HG02943 (cell line): ENCODE results near the gene SNX12.
"Not testable (repeated sequence)": the region's sequence is repeated elsewhere in the genome, so short reads cannot be mapped to it uniquely, and the experiment has no call there.

Experiments
- ATAC-seq: cut with Tn5 transposase; IDR thresholded peaks from one replicate; pipeline ENCODE4 v1.9.1; 2021; ENCODE audit warnings: mild to moderate bottlenecking, low read depth, moderate library complexity; ENCODE audit not compliant: unreplicated experiment

Gene SNX12

GRCh38 chrX:71095033-71095432, 26.9 kb upstream of the SNX12 start:
- ATAC-seq, result no peak

- no peak for ATAC-seq
Measured at GRCh38 chrX:71091263-71091662, 23.1 kb upstream of the SNX12 start.

DNA sequence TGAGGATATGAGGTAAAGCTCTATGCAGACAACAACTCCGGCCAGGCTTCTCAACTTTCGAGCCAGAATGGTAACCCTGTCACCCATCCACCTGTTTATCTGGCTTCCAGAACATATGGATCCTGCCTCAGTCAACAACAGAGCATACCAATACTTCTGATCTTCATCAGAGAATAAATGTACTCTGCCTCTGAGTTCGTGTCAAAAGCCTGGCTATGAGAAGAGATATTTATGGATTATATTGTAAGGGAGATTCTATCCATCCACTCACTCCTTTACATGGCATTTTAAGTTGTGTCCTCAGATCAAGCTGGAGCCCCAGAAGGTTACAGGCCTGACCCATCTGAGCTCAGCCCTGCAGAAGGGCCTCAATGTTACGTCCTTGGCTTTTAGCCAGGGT, 17.8 kb upstream of the SNX12 start:
- no peak for ATAC-seq

DNA sequence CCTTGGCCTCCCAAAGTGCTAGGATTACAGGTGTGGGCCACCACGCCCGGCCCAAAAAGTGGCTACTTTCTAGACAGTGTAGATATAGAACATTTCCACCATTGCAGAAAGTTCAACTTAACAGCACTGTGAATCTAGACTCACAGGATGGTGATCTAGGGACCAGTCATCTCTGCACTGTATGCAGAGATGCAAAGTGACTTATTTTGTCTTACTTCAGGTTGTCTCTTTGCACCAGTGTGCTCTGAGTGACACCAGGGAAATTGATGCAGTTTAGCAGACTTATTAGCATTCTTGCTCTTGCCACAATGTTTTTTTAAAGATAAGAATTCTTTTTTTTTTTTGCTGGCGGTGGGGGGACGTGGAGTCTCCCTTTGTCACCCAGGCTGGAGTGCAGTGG, 14.7 kb upstream of the SNX12 start:
- ATAC-seq, result no peak

GRCh38 chrX:71082124-71082647, 14.1 kb upstream of the SNX12 start:
- ATAC-seq, result no peak

- no peak for ATAC-seq
Measured at GRCh38 chrX:71081330-71082123, 13.4 kb upstream of the SNX12 start.

GRCh38 chrX:71070531-71070930, 2.4 kb upstream of the SNX12 start:
- no peak for ATAC-seq

DNA sequence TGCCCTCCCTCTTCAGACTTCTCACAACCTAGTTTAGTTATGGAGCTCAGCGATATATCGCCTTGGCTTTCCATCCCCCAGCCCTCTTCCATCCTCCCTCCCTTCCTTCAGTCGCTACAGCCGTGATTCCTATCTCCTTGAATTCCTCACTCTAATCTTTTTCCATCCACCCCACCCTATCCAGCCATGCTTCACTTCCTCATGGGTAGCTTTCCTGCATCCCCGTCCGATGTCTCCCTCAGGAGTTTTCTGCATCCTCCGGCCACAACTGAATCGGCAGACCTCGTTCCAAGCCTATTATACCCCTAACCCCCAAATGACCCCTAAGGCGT, 456 bp downstream of the SNX12 start:
- ATAC-seq, result no peak

GRCh38 chrX:71067089-71067488, 1.0 kb downstream of the SNX12 start:
- ATAC-seq, result no peak

DNA sequence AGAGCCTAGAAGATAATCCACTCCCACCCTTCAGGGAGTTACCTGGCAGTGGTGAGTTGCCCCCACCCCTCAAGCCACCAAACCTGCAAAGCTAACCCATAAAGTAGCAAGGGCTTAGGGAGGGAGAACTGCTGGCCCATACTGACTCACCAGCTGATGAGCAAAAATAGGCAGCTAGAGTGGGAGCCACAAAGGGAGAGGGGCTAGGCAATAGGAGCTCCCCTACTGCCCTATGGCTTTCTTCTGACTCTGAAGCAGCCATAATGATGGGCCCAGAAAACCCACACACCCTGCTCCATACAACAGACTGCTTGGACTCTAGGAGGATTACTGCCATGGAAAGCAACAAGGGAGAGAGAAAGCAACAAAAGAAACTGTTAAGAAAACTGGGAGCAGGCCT, 8.0 kb downstream of the SNX12 start:
- no peak for ATAC-seq

DNA sequence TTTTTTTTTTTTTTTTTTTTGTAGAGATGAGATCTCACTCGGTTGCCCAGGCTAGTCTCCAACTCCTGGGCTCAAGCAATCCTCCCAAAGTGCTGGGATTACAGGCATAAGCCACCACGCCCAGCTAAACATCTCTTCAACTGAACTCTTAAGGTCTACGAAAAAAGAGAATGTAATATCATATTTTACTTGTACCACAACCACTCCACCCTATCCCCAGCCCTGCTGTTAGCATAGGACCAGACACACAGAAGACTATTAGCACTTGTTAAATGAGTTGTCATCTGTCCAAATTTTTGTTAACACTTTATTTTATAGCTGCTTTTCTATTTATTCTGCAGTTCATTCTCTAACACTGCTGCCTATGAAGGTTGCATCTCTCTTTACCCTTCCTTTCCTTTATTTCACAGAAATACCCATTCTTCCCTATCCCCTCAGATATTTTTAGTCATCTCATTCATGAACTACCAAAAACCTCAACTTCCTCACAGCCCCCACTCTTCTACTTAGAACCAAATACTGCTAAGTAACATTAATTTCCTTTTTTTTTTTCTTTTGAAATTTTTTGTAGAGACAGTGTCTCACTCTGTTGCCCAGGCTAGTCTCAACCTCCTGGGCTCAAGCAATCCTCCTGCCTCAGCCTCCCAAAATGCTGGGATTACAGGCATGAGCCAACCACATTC, 10.1 kb downstream of the SNX12 start:
- no peak for ATAC-seq

GRCh38 chrX:71056867-71057266, 11.3 kb downstream of the SNX12 start:
- no peak for ATAC-seq

GRCh38 chrX:71053217-71053621, 14.9 kb downstream of the SNX12 start:
- ATAC-seq, result peak; percentile 90

- peak; percentile 27 for ATAC-seq
Measured at GRCh38 chrX:71052721-71053120, 15.4 kb downstream of the SNX12 start.

- ATAC-seq, result not testable (repeated sequence)
Measured at GRCh38 chrX:71047891-71048290, 20.2 kb downstream of the SNX12 start.

DNA sequence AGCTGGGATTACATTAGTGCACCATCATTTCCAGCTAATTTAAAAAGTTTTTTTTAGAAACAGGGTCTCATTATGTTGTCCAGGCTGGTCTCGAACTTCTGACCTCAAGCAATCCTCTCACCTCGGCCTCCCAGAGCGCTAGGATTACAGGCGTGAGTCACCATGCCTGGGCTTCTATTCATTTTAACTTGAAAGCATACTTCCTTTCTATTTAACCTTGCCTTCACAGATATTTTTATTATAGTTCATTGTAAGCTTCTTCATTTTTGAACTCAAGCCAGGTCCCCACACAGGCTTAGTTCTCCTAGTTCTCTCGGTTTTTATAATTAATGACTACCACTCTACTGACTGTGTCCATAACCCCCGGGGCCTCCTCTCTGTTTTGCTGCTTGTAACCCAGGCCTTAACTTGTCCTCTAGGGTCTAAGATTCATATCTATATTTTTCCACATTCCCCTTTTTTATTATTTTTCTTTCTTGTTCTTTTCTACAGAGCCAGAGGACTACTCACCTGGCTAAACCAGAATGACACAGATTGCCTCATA, 50.7 kb downstream of the SNX12 start:
- ATAC-seq, result no peak
